Common myeloid progenitor, CD34-positive (primary cell): ENCODE data around the gene PSMB5.

ENCODE experiments used
- CTCF ChIA-PET: fragments of 350-600 bp; sonication (Branson Sonifier 250); formaldehyde crosslinking; loops from one replicate; lab custom pipeline; 2021; ENCODE audit warnings: antibody characterized with exemption; lab: Charles Lee
- POLR2A ChIA-PET: fragments of 350-600 bp; sonication (Branson Sonifier 250); formaldehyde crosslinking; loops from one replicate; lab custom pipeline; 2021; ENCODE audit warnings: antibody characterized with exemption; lab: Charles Lee
- DNase-seq, 3 donors: peaks; one replicate each; pipeline versions ENCODE4 v3.0.0 to v3.0.0-alpha.2; 2013
- H3K27ac ChIP-seq, 2 experiments: 1 replicate in 1 of 2; 2 replicates in 1 of 2; pipeline ENCODE4 v1.7.0; 2013; ENCODE audit warnings: inconsistent platforms in 2 of 2, low read length in 2 of 2, mild to moderate bottlenecking in 2 of 2, low read depth in 1 of 2, moderate library complexity in 1 of 2; ENCODE audit not compliant: severe bottlenecking in 2 of 2, insufficient read depth in 1 of 2, poor library complexity in 1 of 2
- H3K27me3 ChIP-seq, 5 experiments: replicated peaks in 2 of 5; 1 replicate in 3 of 5; 2 replicates in 2 of 5; pipeline versions ENCODE4 v1.6.1 to v1.7.0; 2013; ENCODE audit warnings: low read length in 4 of 5, mild to moderate bottlenecking in 2 of 5, moderate library complexity in 2 of 5, inconsistent platforms in 1 of 5; ENCODE audit not compliant: insufficient read depth in 5 of 5, control insufficient read depth in 4 of 5
- H3K36me3 ChIP-seq, 4 experiments: 1 replicate in 2 of 4; 2 replicates in 2 of 4; pipeline versions ENCODE4 v1.6.1 to v1.7.0; 2013; ENCODE audit warnings: low read length in 3 of 4, control low read depth in 1 of 4, mild to moderate bottlenecking in 1 of 4; ENCODE audit not compliant: control insufficient read depth in 4 of 4, insufficient read depth in 4 of 4
- H3K4me1 ChIP-seq, 4 experiments: 1 replicate in 3 of 4; 2 replicates in 1 of 4; pipeline versions ENCODE4 v1.6.1 to v1.7.1; 2013; ENCODE audit warnings: low read length in 3 of 4, mild to moderate bottlenecking in 3 of 4, control low read depth in 1 of 4, inconsistent platforms in 1 of 4, moderate library complexity in 1 of 4; ENCODE audit not compliant: control insufficient read depth in 4 of 4, insufficient read depth in 4 of 4; ENCODE audit errors: control extremely low read depth in 1 of 4
- H3K4me3 ChIP-seq, 7 experiments: 1 replicate in 4 of 7; 2 replicates in 3 of 7; pipeline versions ENCODE4 v1.5.1 to v1.7.0; 2013; ENCODE audit warnings: mild to moderate bottlenecking in 7 of 7, low read length in 6 of 7, moderate library complexity in 6 of 7, inconsistent platforms in 2 of 7, low read depth in 2 of 7, control low read depth in 1 of 7; ENCODE audit not compliant: insufficient read depth in 4 of 7, control insufficient read depth in 1 of 7; ENCODE audit errors: extremely low read depth in 1 of 7
- H3K9me3 ChIP-seq, 5 experiments: 1 replicate in 4 of 5; 2 replicates in 1 of 5; pipeline versions ENCODE4 v1.6.1 to v1.7.1; 2013; ENCODE audit warnings: low read length in 4 of 5, mild to moderate bottlenecking in 2 of 5, inconsistent platforms in 1 of 5, low read depth in 1 of 5, moderate library complexity in 1 of 5; ENCODE audit not compliant: control insufficient read depth in 4 of 5, insufficient read depth in 2 of 5; ENCODE audit errors: control extremely low read depth in 1 of 5
- WGBS: methylation state at CpG from one replicate; pipeline ENCODE4 v1.1.5; 2013; ENCODE audit not compliant: insufficient coverage; 5-methylcytosine and 5-hydroxymethylcytosine counted together

The PSMB5 gene

DNA sequence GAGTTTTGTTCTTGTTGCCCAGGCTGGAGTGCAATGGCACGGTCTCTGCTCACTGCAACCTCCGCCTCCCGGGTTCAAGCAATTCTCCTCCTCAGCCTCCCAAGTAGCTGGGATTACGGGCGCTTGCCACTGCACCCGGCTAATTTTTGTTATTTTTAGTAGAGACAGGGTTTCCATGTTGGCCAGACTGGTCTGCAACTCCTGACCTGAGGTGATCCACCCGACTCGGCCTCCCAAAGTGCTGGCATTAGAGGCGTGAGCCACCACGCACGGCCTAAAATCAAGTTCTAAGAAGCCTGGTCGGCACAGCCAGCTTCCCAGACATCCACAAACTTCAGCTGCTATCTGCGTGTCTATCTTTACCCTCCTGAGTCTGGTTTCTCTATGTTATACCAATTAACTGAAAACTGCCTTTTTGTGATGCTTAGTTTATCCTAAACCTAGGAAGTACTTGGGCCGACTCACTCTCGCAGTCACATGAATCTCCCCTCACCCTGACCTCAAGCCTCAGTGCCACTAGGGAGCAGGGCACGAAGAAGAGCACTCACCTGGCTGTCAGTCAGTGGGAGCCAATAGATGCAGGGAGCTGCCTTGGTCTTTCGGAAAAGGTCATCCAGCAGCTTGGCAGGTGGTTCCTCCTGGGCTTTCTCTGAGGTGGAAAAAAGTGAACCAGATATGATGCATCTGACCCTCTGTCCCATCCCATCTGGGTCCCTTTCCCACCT lies 26.0 kb upstream of the PSMB5 start:
- Histone ChIP-seq H3K27ac (peak overlapping the region in 1 of 2 experiments; percentile 14), H3K4me3 (no peak overlapping the region)
- DNase-seq = no peak

DNA sequence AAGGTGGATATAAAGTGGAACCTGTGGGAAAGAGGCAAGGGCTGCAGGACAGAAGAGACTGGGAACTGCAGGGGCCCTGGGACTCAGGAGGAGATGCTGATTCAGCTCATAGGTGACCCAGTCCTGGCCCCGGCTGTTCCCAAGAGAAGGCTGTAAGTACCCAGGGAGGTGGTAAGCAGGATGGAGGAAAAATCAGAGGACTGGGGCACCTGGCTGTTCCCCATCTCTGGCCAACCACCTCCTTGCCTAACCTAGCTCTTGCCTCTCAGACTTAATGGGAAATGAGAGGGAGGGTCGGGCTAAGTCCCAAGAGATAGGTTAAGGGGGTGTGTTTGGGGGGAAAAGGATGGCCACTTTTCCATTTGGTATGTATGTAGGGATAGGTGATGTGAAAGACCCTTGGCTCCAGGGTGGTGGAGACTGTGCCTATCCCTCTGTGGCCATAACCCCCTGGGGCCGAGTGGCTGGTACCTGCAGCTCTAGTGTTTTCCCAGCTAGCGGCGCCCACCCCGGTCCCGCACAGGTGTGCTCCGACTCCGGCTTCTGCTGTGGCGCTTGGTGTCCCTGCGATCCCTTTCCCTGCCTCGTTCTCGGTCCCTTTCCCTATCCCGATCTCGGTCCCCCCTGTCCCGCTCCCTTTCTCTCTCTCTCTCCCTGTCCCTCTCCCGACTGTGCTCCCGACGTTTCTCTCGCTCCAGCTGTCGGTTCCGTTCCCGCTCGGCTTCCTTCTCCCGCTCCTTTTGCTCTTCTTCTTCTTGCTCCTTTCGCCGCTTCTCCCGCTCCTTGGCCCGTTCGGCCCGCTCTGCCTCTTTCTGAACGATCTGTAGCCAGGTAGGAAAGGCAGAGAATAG lies 24.2 kb upstream of the PSMB5 start:
- Histone ChIP-seq H3K27ac (no peak overlapping the region), H3K9me3 (no peaks in the 10 kb centered on the region), H3K4me3 (no peak overlapping the region), H3K36me3 (peaks cover 25 to 48% (median 42%) of the 10 kb centered on the region in 4 experiments), H3K27me3 (peaks cover 0 to 7% (median 5%) of the 10 kb centered on the region in 5 experiments), H3K4me1 (peaks cover 0 to 21% (median 19%) of the 10 kb centered on the region in 4 experiments)
- ChIA-PET CTCF (interaction anchor here (0.5 to 33.6 kb wide), 29 partner anchors 9 to 470 kb away, joined by 3 to 933 read pairs (median 5); partner anchors contain the start of genes ACIN1, AJUBA, C14orf119 and DAD1), POLR2A (interaction anchor here (0.6 to 1.0 kb wide), 5 partner anchors 52 to 469 kb away, joined by 3 to 5 read pairs (median 4); partner anchors contain the start of gene AJUBA)
- 95% methylated on average over 32 of the region's 32 CpGs for WGBS
- DNase-seq = no peak

More for the DNA sequence above, 26.0 kb upstream of the PSMB5 start:
- Histone ChIP-seq H3K9me3 (no peaks in the 10 kb centered on the region), H3K4me1 (peaks cover 0 to 21% (median 19%) of the 10 kb centered on the region in 4 experiments), H3K36me3 (peaks cover 30 to 66% (median 56%) of the 10 kb centered on the region in 4 experiments), H3K27me3 (peaks cover 0 to 7% (median 5%) of the 10 kb centered on the region in 5 experiments)
- over 99% methylated on average over 11 of the region's 17 CpGs for WGBS
- CTCF ChIA-PET = interaction anchor here (1.2 to 33.6 kb wide), 9 partner anchors 7 to 131 kb away, joined by 4 to 933 read pairs (median 18); partner anchors contain the start of genes ACIN1, AJUBA and C14orf119
- POLR2A ChIA-PET = interaction anchor here (0.7 kb wide), 1 partner anchor 49 kb away, joined by 4 read pairs; no protein-coding TSS in a partner anchor

DNA sequence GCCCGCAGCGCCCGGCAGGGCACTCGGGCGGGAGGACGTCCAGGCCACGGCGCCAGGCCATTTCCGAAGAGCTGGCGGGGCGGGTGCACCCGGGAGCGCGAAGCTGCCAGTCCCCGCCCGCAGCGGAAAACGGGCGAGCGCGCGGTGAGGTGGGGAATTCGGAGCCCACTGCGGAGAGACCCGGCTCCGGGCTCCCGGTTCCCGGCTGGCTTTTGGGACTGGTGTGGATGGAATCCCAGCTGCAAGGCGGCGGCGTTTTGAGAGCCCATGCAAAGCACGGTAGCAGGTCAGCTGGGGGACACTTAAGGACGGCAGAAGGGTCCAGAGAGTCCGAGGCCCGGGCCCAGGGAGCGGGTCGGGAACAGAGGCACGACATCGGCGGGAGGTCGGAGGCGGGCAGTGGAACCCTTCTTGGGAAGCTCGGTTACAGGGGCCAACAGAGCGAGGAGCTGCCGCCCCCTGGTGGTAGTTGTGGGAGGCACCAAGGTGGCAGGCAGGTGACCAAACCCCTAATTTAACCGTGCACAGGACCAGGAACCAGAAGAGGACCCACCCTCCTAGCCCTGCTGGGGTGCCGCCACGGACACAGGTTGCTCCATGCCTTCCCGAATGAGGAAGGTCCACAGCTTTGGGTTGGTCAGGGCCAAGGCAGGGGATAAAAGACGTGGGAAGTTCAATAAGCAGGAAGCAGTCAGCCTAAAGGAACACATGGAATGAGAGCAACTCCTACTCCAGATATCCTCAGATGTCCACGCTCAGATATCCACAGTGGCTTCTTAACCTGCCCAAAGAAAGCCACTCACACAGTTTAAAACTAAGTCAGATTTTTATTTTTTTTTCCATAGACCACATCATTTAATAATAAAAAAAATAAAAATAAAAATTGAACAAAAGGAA lies 23.3 kb upstream of the PSMB5 start:
- ChIA-PET POLR2A (interaction anchor here (0.6 to 1.2 kb wide), 7 partner anchors 51 to 468 kb away, joined by 3 to 5 read pairs (median 4); partner anchors contain the start of gene AJUBA), CTCF (interaction anchor here (0.7 to 33.6 kb wide), 30 partner anchors 9 to 501 kb away, joined by 3 to 933 read pairs (median 4); partner anchors contain the start of genes ACIN1, AJUBA, C14orf119 and HAUS4)
- H3K27ac ChIP-seq = no peak overlapping the region
- 2% methylated on average over 42 of the region's 51 CpGs for WGBS
- no peaks in the 10 kb centered on the region for H3K9me3 ChIP-seq
- H3K36me3 ChIP-seq = peaks cover 21 to 40% (median 34%) of the 10 kb centered on the region in 4 experiments
- peaks cover 0 to 7% (median 5%) of the 10 kb centered on the region in 5 experiments for H3K27me3 ChIP-seq
- peak overlapping the region; percentile 37 to 82 (median 79) for H3K4me3 ChIP-seq
- DNase-seq = peak; percentile 80 to 90 (median 86)
- peaks cover 0 to 21% (median 19%) of the 10 kb centered on the region in 4 experiments for H3K4me1 ChIP-seq

DNA sequence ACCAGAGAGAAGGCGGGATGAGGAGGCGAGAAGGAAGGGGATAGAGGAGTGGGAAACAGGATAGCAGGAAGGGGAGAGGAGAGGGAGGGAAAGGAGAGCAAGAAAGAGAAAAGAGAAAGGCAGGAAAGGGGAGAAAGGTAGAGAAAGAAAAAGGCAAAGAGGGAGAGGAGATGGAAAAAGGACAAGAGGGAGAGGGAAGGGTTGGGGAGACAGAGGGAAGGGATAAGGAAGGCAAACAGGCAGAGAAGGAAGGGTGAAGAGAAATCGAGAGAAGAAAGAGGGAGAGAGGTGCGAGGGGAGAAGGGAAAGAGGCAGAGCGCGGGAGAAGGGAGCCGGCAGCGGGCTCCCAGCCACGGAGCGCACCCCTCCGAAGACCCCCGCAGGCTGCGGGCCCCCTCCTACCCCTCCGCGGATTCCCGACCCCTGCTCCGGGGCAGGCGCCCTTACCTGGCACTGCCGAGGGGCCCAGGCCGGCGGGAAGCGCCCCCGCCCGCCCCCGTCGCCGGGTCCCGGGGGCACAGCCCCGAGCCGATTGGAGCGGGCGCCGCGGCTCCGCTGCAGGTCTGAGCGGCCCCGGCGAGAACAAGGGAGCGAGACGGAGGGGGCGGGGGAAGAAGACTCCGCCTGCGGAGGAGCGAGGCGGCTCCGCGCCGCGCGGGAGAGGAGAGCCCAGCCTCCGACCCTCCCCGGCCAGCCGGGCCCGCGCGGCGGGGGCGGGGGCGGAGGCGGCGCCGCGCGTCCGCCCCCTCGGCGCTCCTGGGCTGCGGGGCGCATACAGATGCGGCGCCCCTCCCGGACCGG lies 22.5 kb upstream of the PSMB5 start, which contains the start of gene CDH24:
Gene CDH24 (minus strand): TSS at position 565 of the 801 bp plus-strand sequence. CDS start 1,787 bp downstream, outside the sequence.
- ChIA-PET POLR2A (interaction anchor here (0.7 to 1.7 kb wide), 7 partner anchors 50 to 206 kb away, joined by 3 to 5 read pairs (median 3); partner anchors contain the start of gene AJUBA), CTCF (interaction anchor here (0.7 to 33.6 kb wide), 34 partner anchors 8 to 501 kb away, joined by 3 to 933 read pairs (median 6); partner anchors contain the start of genes ACIN1, AJUBA, C14orf119 and HAUS4)
- Histone ChIP-seq H3K9me3 (no peaks in the 10 kb centered on the region), H3K4me1 (peaks cover 0 to 21% (median 19%) of the 10 kb centered on the region in 4 experiments), H3K4me3 (peak within 1 kb of the TSS; percentile 37 to 82 (median 79)), H3K27ac (no peak within 1 kb of the TSS), H3K36me3 (peaks cover 12 to 31% (median 25%) of the 10 kb centered on the region in 4 experiments), H3K27me3 (peaks cover 0 to 7% (median 5%) of the 10 kb centered on the region in 5 experiments)
- DNase-seq = peak; percentile 49 to 75 (median 74)
- 3% methylated on average over 32 of the region's 73 CpGs for whole genome bisulfite sequencing

DNA sequence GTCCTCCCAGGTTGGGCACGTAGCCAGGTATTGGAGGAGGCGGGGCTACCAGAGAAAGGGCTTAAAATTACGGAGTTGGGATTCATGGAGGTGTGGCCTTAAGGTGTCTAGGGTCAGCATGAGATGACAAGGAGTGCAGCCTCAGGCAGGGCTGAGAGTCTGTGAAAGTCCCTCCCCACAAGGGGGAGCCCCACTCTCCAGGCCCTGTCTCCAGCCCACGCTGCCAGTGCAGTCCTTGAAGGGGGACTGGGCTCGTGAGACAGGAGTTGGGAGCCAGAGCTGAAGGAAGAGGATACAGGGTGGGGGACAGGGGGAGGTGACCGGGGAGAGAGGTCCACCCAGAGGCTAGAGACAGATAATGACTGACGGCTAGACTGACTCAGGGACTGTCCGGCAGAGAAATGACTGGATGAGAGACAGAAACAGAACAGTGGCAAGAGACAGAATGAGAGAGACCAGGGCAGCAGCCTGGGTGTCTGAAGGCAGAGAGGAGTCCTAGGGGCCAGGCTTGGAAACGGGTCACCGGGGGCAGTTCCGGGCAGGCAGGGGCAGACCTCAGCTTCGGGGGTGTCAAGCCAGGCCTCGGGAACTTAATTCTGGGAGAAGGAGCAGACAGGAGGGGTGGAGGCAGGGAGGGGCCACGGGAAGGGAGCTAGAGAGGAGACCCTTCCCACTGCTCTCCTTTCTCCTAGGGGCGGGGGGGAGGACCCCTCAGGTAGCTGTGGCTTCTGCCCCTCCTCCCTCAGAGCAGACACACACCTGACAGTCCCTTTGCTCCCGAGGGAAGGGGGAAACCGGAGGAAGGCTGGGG lies 21.6 kb upstream of the PSMB5 start:
- Histone ChIP-seq H3K27me3 (peaks cover 0 to 7% (median 5%) of the 10 kb centered on the region in 5 experiments), H3K4me3 (peak overlapping the region in 5 of 7 experiments; percentile 38 to 82 (median 79)), H3K36me3 (peaks cover 12 to 26% (median 21%) of the 10 kb centered on the region in 4 experiments), H3K4me1 (peaks cover 0 to 21% (median 19%) of the 10 kb centered on the region in 4 experiments), H3K9me3 (no peaks in the 10 kb centered on the region), H3K27ac (no peak overlapping the region)
- peak; percentile 74 to 82 (median 79) for DNase-seq
- WGBS = 9% methylated on average over 12 of the region's 17 CpGs
- CTCF ChIA-PET = interaction anchor here (0.7 to 33.6 kb wide), 18 partner anchors 10 to 133 kb away, joined by 3 to 933 read pairs (median 5); partner anchors contain the start of genes ACIN1, AJUBA, PRMT5 and PSMB11
- POLR2A ChIA-PET = interaction anchor here (0.7 to 1.7 kb wide), 2 partner anchors 70 to 205 kb away, joined by 3 to 5 read pairs; no protein-coding TSS in a partner anchor
